IMR-90 (cell line): ENCODE measurements around the gene C1QTNF8. TPM values are rescaled to one million over a fixed set of nuclear protein-coding genes. Genes with fewer than 3 reads are reported as not detected.

ENCODE experiments used
- ATAC-seq: fragments of 200-7000 bp; cut with Tn5 transposase; 2 replicates; pipeline ENCODE4 v1.9.1; 2020; ENCODE audit warnings: low read depth, mild to moderate bottlenecking, moderate library complexity
- BruUV-seq: library from RNA; stranded (reverse); fragments of 400-500 nt; replicated peaks from 2 replicates; lab custom pipeline; 2021; lab: Mats Ljungman, UMichigan
- CTCF ChIA-PET: fragments of 300-600 bp; formaldehyde crosslinking; extraction: SDS; loops from one replicate; lab custom pipeline; 2021; ENCODE audit warnings: antibody characterized with exemption; lab: Yijun Ruan, JAX
- POLR2A ChIA-PET: fragments of 300-600 bp; sonication (Branson Sonifier 250); formaldehyde crosslinking; loops from one replicate; lab custom pipeline; 2022; ENCODE audit warnings: antibody characterized with exemption; ENCODE audit not compliant: unreplicated experiment; lab: Charles Lee
- DNase-seq: peaks from one replicate; pipeline ENCODE4 v3.0.0; 2013
- H2AFZ ChIP-seq: replicated peaks from 2 replicates; pipeline ENCODE3; 2013; ENCODE audit warnings: low read length, mild to moderate bottlenecking; ENCODE audit not compliant: poor library complexity
- H2AK5ac ChIP-seq: 2 replicates; pipeline ENCODE4 v1.6.1; 2013; ENCODE audit warnings: low read depth, low read length, inconsistent platforms
- H2AK9ac ChIP-seq: replicated peaks from 2 replicates; pipeline ENCODE3; 2013; ENCODE audit warnings: mild to moderate bottlenecking, low read depth, low read length, moderate library complexity; ENCODE audit not compliant: poor library complexity
- H2BK120ac ChIP-seq: 2 replicates; pipeline ENCODE4 v1.6.1; 2013; ENCODE audit warnings: low read depth, low read length, inconsistent platforms
- H2BK15ac ChIP-seq: 3 replicates; pipeline ENCODE4 v1.6.1; 2013; ENCODE audit warnings: low read depth, low read length, inconsistent platforms
- H2BK20ac ChIP-seq: 2 replicates; pipeline ENCODE4 v1.6.1; 2013; ENCODE audit warnings: low read depth, mild to moderate bottlenecking, inconsistent platforms, low read length, moderate library complexity
- H2BK5ac ChIP-seq: 2 replicates; pipeline ENCODE4 v1.6.1; 2013; ENCODE audit warnings: mild to moderate bottlenecking, low read depth, low read length, inconsistent platforms; ENCODE audit not compliant: poor library complexity, severe bottlenecking
- H3K14ac ChIP-seq: replicated peaks from 2 replicates; pipeline ENCODE4 v1.6.1; 2013; ENCODE audit warnings: low read depth, low read length, inconsistent platforms
- H3K18ac ChIP-seq: 2 replicates; pipeline ENCODE4 v1.6.1; 2013; ENCODE audit warnings: low read depth, low read length, control low read depth
- H3K23ac ChIP-seq: 2 replicates; pipeline ENCODE4 v1.6.1; 2013; ENCODE audit warnings: low read depth, low read length, inconsistent platforms
- H3K27ac ChIP-seq: 2 replicates; pipeline ENCODE4 v1.5.1; 2013; ENCODE audit warnings: mild to moderate bottlenecking, control low read depth, low read length; ENCODE audit not compliant: insufficient read depth
- H3K27me3 ChIP-seq: 2 replicates; pipeline ENCODE4 v1.6.1; 2013; ENCODE audit warnings: low read length; ENCODE audit not compliant: control insufficient read depth, insufficient read depth
- H3K36me3 ChIP-seq: 2 replicates; pipeline ENCODE4 v1.6.1; 2013; ENCODE audit warnings: low read length, mixed read lengths; ENCODE audit not compliant: control insufficient read depth, insufficient read depth
- H3K4ac ChIP-seq: 2 replicates; pipeline ENCODE4 v1.6.1; 2013; ENCODE audit warnings: low read depth, low read length, inconsistent platforms
- H3K4me1 ChIP-seq: 2 replicates; pipeline ENCODE4 v1.6.1; 2013; ENCODE audit warnings: low read length, mixed read lengths; ENCODE audit not compliant: control insufficient read depth, insufficient read depth
- H3K4me2 ChIP-seq: 2 replicates; pipeline ENCODE4 v1.6.1; 2013; ENCODE audit warnings: low read depth, mild to moderate bottlenecking, control low read depth, low read length, moderate library complexity
- H3K4me3 ChIP-seq: 2 replicates; pipeline ENCODE4 v1.5.1; 2013; ENCODE audit warnings: low read depth, mild to moderate bottlenecking, control low read depth, low read length, moderate library complexity; ENCODE audit not compliant: insufficient read depth
- H3K56ac ChIP-seq: 2 replicates; pipeline ENCODE4 v1.6.1; 2013; ENCODE audit warnings: low read length, inconsistent platforms; ENCODE audit not compliant: insufficient read depth; ENCODE audit errors: extremely low read depth
- H3K79me1 ChIP-seq, 2 experiments: 2 replicates each; pipeline ENCODE4 v1.6.1; 2013; ENCODE audit warnings: low read length in 2 of 2, inconsistent platforms in 1 of 2, low read depth in 1 of 2
- H3K9ac ChIP-seq: 2 replicates; pipeline ENCODE4 v1.6.1; 2013; ENCODE audit warnings: low read depth, low read length, control low read depth
- H3K9me1 ChIP-seq: 2 replicates; pipeline ENCODE4 v1.6.1; 2013; ENCODE audit warnings: low read length, inconsistent platforms; ENCODE audit not compliant: insufficient read depth
- H3K9me3 ChIP-seq: 2 replicates; pipeline ENCODE4 v1.6.1; 2013; ENCODE audit warnings: low read length; ENCODE audit not compliant: control insufficient read depth, insufficient read depth
- H4K20me1 ChIP-seq: 2 replicates; pipeline ENCODE4 v1.6.1; 2013; ENCODE audit warnings: low read length, inconsistent platforms; ENCODE audit not compliant: insufficient read depth
- H4K5ac ChIP-seq: 2 replicates; pipeline ENCODE4 v1.6.1; 2013; ENCODE audit warnings: mild to moderate bottlenecking, low read depth, low read length, control low read depth
- H4K8ac ChIP-seq, 2 experiments: 2 replicates each; pipeline ENCODE4 v1.6.1; 2013; ENCODE audit warnings: low read depth in 2 of 2, low read length in 2 of 2, control low read depth in 1 of 2, inconsistent platforms in 1 of 2
- H4K91ac ChIP-seq: 2 replicates; pipeline ENCODE4 v1.6.1; 2013; ENCODE audit warnings: low read depth, low read length, inconsistent platforms; ENCODE audit not compliant: insufficient read depth
- CEBPB ChIP-seq: IDR thresholded peaks from 2 replicates; pipeline ENCODE4 v1.6.1; 2012; ENCODE audit warnings: low read depth, low read length, improper control_type of control experiment
- CHD1 ChIP-seq: IDR thresholded peaks from 2 replicates; pipeline ENCODE4 v1.6.1; 2012; ENCODE audit warnings: low read depth, low read length, improper control_type of control experiment
- FOS ChIP-seq: fragments of 150-350 bp; IDR thresholded peaks from 2 replicates; pipeline ENCODE4 v1.6.1; 2016; ENCODE audit warnings: low read depth, low read length
- MAFK ChIP-seq: IDR thresholded peaks from 2 replicates; pipeline ENCODE4 v1.6.1; 2012; ENCODE audit warnings: low read depth, low read length, improper control_type of control experiment
- NFE2L2 ChIP-seq: fragments of 150-350 bp; IDR thresholded peaks from 2 replicates; pipeline ENCODE4 v1.6.1; 2016; ENCODE audit warnings: low read depth, mild to moderate bottlenecking, low read length
- RFX5 ChIP-seq: IDR thresholded peaks from 2 replicates; pipeline ENCODE4 v1.8.0; 2012; ENCODE audit warnings: low read depth, mild to moderate bottlenecking, low read length, moderate library complexity
- WGBS, 2 experiments: methylation state at CpG; one replicate each; pipeline versions ENCODE4 v1.1.5 to v1.1.7; 2013; ENCODE audit warnings: missing lambda C conversion rate in 2 of 2; ENCODE audit not compliant: insufficient read length in 1 of 2; ENCODE audit errors: extremely low coverage in 2 of 2; 5-methylcytosine and 5-hydroxymethylcytosine counted together
- dilution Hi-C: fragments of 300-500 bp; cut with HindIII; formaldehyde crosslinking; loops from one replicate; pipeline ENCODE4 v1.14.3; 2018; ENCODE audit warnings: low sequenced_read_pairs; ENCODE audit not compliant: unreplicated experiment
- in situ Hi-C: fragments of 300-500 bp; cut with MboI; formaldehyde crosslinking; loops from 3 replicates; pipeline ENCODE4 v1.14.3; 2019; ENCODE audit warnings: low sequenced_read_pairs, inconsistent platforms, mixed read lengths
- intact Hi-C: fragments of 100-400 bp; cut with micrococcal nuclease; formaldehyde crosslinking; loops from 2 replicates; pipeline ENCODE4 v1.10.0; 2022
- polyA plus RNA-seq, 3 experiments: library from polyadenylated mRNA; depleted of rRNA; stranded (reverse); fragments of >200 nt; gene quantifications; 2 replicates each; pipeline ENCODE4 v1.2.3, GENCODE V29; 2012; ENCODE audit warnings: low replicate concordance in 1 of 3
- total RNA-seq: library from RNA; depleted of rRNA; stranded (reverse); fragments of >200 nt; gene quantifications from 2 replicates; pipeline ENCODE4 v1.2.3, GENCODE V29; 2012
- TF ChIP-seq, protein P1 (sequence below): fragments of 150-350 bp; IDR thresholded peaks from 2 replicates; pipeline ENCODE4 v1.6.1; 2016; ENCODE audit warnings: low read depth, mild to moderate bottlenecking, low read length, moderate library complexity, borderline replicate concordance
- TF ChIP-seq, protein P2 (sequence below): fragments of 150-350 bp; IDR thresholded peaks from 2 replicates; pipeline ENCODE4 v1.6.1; 2017; ENCODE audit warnings: mild to moderate bottlenecking, antibody characterized with exemption, low read length, low read depth

Gene C1QTNF8
- total and polyA plus RNA-seq, 2 of the 4 experiments (the other 2 are of a cell fraction) = not detected

DNA sequence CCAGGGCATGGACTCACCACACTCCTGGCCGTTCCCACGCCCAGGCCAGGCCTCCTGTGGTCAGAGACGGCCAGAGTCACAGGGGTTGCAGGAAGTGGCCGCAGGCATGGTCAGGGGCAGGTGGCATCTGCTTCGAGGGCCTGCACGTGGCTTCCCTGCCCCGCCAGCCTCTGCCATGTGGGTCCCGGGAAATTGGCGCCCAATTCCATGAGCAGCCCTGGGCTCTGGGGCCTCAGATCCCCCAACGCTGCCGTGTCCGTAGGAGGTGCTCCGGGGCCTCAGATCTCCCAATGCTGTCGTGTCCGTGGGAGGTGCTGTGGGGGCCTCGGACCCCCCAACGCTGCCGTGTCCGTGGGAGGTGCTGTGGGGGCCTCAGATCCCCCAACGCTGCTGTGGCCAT, 33.1 kb downstream of the C1QTNF8 start:
- no peak overlapping the region for H3K18ac ChIP-seq
- POLR2A ChIA-PET = no interaction called here
- no peak overlapping the region for H3K4ac ChIP-seq
- no peak for ATAC-seq
- TF ChIP-seq CEBPB (no peak), MAFK (no peak), NFE2L2 (no peak), CHD1 (no peak), FOS (no peak), RFX5 (no peak)
- TF ChIP-seq, protein P1, sequence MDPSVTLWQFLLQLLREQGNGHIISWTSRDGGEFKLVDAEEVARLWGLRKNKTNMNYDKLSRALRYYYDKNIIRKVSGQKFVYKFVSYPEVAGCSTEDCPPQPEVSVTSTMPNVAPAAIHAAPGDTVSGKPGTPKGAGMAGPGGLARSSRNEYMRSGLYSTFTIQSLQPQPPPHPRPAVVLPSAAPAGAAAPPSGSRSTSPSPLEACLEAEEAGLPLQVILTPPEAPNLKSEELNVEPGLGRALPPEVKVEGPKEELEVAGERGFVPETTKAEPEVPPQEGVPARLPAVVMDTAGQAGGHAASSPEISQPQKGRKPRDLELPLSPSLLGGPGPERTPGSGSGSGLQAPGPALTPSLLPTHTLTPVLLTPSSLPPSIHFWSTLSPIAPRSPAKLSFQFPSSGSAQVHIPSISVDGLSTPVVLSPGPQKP = no peak
- TF ChIP-seq, protein P2, sequence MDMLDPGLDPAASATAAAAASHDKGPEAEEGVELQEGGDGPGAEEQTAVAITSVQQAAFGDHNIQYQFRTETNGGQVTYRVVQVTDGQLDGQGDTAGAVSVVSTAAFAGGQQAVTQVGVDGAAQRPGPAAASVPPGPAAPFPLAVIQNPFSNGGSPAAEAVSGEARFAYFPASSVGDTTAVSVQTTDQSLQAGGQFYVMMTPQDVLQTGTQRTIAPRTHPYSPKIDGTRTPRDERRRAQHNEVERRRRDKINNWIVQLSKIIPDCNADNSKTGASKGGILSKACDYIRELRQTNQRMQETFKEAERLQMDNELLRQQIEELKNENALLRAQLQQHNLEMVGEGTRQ = no peak
- no peak overlapping the region for H4K5ac ChIP-seq
- H2BK120ac ChIP-seq = no peak overlapping the region
- no peak overlapping the region for H2AK5ac ChIP-seq
- H4K8ac ChIP-seq = no peak overlapping the region
- DNase-seq = no peak
- no peak overlapping the region for H3K9ac ChIP-seq
- no TSS peak for BruUV-seq
- H4K91ac ChIP-seq = no peak overlapping the region
- no peak overlapping the region for H2BK5ac ChIP-seq
- H3K79me1 ChIP-seq = no peaks in the 10 kb centered on the region
- dilution Hi-C loops = no loop called here
- H3K14ac ChIP-seq = no peak overlapping the region
- peaks cover 4% of the 10 kb centered on the region for H3K9me3 ChIP-seq
- H3K36me3 ChIP-seq = no peaks in the 10 kb centered on the region
- H3K4me1 ChIP-seq = no peaks in the 10 kb centered on the region
- H2BK20ac ChIP-seq = no peak overlapping the region
- H3K56ac ChIP-seq = no peak overlapping the region
- intact Hi-C loops = no loop called here
- in situ Hi-C loops = loop anchor here (25.0 kb wide), 1 partner anchor 351 kb away; the partner anchor contains the start of genes ANTKMT, FBXL16 and METRN
- 62% methylated on average over 9 of the region's 20 CpGs; no CpG with 5 or more reads in 1 of the 2 experiments for WGBS, 2 experiments
- no peaks in the 10 kb centered on the region for H4K20me1 ChIP-seq
- no peak overlapping the region for H2AK9ac ChIP-seq
- no peak overlapping the region for H3K27ac ChIP-seq
- no peaks in the 10 kb centered on the region for H3K9me1 ChIP-seq
- H2BK15ac ChIP-seq = no peak overlapping the region
- CTCF ChIA-PET = no interaction called here
- H3K4me3 ChIP-seq = no peak overlapping the region
- H2AFZ ChIP-seq = no peak overlapping the region
- H3K23ac ChIP-seq = no peak overlapping the region
- no peak overlapping the region for H3K4me2 ChIP-seq
- H3K27me3 ChIP-seq = peaks cover 36% of the 10 kb centered on the region
